H7 (cell line): ENCODE data around the gene AMPH. TPM values are rescaled to one million over a fixed set of nuclear protein-coding genes. Genes with fewer than 3 reads are reported as not detected.
A peak's percentile ranks its signal among the peaks of the same experiment; 100 is the strongest.

Source experiments
- DNase-seq: peaks from one replicate; pipeline ENCODE4 v3.0.0; 2012
- H3K27me3 ChIP-seq: 2 replicates; pipeline ENCODE4 v1.6.0; 2011; ENCODE audit warnings: mild to moderate bottlenecking, low read length; ENCODE audit not compliant: control insufficient read depth, insufficient read depth
- H3K36me3 ChIP-seq: replicated peaks from 2 replicates; pipeline ENCODE4 v1.5.1; 2011; ENCODE audit warnings: low read length; ENCODE audit not compliant: control insufficient read depth, insufficient read depth
- H3K4me3 ChIP-seq: 2 replicates; pipeline ENCODE4 v1.5.1; 2011; ENCODE audit warnings: low read depth, mild to moderate bottlenecking, control low read depth, low read length, moderate library complexity; ENCODE audit not compliant: insufficient read depth
- total RNA-seq: library from RNA; depleted of rRNA; stranded (reverse); fragments of >200 nt; shearing (Covaris generic); gene quantifications from 2 replicates; pipeline ENCODE4 v1.2.3, GENCODE V29; 2014

The AMPH gene
- total RNA-seq, 1 experiment from 2014 or later = 2.8 TPM

DNA sequence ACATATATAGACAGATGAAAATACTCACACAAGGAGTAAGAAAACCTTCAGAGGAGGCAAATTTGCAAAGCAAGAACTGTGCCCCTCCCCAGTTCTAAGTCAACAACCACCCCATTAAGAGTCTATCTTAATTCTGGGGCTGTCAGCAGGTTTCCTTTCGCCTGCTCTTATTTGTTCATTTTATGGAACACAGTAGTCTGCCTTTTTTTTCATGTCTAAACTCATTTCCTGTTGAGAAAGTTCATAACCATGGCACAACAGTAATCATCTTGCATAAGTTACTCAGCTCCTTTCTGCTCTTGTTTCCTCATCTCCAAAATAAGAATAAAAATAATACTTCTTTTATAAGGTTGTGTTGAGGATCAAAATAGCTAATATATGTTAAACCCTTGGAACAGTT, 25.8 kb upstream of the AMPH start:
- H3K4me3 ChIP-seq = no peak overlapping the region
- no peaks in the 10 kb centered on the region for H3K27me3 ChIP-seq
- H3K36me3 ChIP-seq = no peaks in the 10 kb centered on the region
- no peak for DNase-seq

DNA sequence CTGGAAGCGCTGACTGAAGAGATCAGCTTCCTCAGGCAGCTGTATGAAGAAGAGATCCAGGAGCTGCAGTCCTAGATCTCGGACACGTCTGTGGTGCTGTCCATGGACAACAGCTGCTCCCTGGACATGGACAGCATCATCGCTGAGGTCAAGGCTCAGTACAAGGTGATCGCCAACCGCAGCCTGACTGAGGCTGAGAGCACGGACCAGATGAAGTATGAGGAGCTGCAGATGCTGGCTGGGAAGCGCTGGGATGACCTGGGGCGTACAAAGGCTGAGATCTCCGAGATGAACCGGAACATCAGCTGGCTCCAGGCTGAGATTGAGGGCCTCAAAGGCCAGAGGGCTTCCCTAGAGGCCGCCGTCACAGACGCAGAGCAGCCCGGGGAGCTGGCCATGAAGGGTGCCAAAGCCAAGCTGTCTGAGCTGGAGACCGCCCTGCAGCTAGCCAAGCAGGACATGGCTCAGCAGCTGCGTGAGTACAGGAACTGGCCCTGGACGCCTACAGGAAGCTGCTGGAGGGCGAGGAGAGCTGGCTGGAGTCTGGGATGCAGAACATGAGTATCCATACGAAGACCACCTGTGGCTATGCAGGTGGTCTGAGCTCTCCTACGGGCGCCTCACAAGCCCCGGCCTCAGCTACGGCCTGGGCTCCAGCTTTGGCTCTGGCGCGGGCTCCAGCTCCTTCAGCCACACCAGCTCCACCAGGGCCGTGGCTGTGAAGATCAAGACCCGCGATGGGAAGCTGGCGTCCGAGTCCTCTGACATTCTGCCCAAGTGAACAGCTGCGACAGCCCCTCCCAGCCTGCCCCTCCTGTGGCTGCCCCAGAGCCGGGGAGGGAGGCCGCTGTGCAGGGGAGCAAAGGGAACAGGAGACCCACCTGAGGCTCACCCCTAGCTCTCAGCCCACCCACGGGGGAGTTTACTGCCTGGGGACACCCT, 24.9 kb upstream of the AMPH start:
- Histone ChIP-seq H3K27me3 (no peaks in the 10 kb centered on the region), H3K4me3 (no peak overlapping the region), H3K36me3 (no peaks in the 10 kb centered on the region)
- DNase-seq = no peak

DNA sequence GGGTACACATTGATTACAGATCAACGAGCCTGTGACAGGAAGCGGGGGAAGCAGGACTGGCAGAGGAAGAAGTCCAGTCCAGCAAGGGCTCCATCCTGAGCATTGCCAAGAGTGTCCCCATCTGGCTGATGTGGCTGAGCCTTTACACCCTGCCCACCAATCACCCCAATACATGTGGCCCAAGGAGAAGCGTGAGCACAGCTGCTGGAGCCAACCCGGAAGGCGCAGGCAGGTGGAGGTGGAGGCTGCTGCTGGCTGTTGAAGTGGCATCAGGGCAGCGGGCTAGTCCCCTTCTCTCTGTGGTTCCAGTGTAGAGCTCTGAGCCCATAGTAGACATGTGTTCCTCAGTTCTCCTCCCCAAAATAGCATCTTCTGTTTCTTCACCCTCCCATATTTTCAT, 6.8 kb upstream of the AMPH start:
- DNase-seq = no peak
- Histone ChIP-seq H3K4me3 (no peak overlapping the region), H3K36me3 (no peaks in the 10 kb centered on the region), H3K27me3 (no peaks in the 10 kb centered on the region; the same call in 1 of the 2 replicates)

DNA sequence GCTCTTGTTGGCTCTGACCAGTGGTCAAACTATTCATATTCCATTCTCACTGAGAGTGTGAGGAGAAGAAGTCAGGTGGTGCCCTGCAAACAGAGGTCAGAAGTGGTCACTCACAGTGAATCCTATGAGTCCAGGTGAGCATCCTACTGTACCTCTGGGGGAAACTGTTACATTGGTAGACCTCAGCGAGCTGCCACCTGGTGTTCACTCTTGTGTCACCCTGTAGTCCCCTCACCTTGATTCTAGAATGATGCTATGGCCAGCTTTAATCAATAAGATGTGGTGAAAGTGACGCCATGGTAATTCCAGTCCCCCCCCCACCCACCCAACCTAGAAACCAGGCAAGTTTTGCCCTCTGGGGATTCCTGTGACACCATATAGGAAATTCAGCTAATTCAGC, 1.2 kb upstream of the AMPH start:
- peaks cover 34% of the 10 kb centered on the region for H3K27me3 ChIP-seq
- H3K36me3 ChIP-seq = no peaks in the 10 kb centered on the region
- DNase-seq = peak; percentile 22

DNA sequence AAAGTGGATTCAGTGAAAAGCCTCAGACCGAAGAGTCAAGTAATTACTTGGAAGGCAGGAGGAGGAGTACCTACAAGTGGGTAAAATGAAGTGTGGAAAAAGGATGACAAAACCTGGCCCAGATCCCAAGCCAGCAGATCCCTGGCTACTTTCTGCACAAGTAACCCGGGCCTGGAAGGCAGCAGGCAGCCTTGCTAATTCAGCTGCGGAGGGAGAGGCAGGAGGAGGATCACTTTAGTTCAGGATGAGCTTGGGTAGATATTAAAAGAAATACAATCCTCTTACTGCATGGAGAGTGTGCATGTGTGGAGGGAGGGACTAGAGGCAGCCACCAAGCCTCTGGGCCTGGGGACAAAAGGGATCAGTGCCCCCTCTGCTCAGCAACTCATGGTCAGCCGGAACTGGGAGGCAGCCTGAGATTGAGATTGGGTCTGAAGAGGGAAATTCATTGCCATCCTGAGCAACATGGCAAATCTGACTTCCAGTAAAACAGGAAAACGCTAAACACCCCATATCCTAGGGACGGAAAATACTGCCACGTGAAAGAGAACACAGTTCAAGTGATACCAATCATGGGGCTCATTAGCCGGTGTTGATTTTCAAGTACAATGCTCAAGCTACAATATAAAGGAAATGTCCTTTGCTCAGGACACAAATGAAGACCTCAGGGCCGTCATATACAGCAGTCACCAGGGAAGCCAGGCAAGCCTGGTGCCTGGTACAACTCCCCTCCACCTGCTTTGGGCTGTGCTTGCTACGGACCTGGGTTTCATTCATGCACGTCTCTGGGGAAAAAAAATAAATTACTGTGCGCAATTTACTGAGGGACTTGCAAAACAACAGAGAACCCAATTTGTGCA, 1.3 kb downstream of the AMPH start:
- Histone ChIP-seq H3K4me3 (no peak overlapping the region), H3K27me3 (peaks cover 34% of the 10 kb centered on the region), H3K36me3 (no peaks in the 10 kb centered on the region)
- no peak for DNase-seq

More for the DNA sequence above, 1.2 kb upstream of the AMPH start:
- H3K4me3 ChIP-seq = no peak overlapping the region

DNA sequence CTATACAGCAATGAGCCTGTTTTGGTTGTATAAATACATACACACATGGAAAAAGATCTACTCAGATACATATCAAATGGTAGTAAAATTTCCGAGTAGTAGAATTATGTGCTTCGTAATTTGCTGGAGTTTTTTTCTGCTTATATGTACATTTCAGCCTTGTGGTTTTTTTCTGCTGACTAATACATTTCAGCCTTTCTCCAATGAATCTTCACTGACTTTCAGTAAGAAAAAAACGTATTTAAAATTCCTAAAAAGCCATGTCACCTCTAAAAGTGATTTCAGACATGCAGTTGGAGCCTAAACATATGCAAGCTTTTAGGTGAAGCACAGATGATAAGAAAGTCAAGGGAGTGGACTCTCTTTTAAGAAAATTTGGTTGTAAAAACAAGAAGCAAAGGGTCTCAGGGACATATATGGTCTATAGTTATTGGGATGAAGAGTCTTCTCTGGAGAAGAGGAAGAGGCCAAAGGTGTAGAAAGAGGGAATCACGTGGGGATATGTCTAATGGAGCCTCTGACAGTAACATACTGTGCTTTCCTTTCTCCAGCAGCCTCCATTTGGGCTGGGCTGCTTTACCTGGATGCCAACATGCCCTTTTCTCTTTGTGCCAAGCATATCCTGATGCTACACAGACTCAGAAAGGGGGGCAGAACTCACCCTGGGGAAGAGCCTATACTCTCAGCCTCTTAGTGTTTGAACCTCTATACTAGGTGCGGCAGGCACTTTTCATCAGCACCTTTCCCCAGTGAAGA, 2.4 kb downstream of the AMPH start:
- no peak for DNase-seq
- H3K4me3 ChIP-seq = no peak overlapping the region
- H3K36me3 ChIP-seq = no peaks in the 10 kb centered on the region
- H3K27me3 ChIP-seq = peaks cover 34% of the 10 kb centered on the region

DNA sequence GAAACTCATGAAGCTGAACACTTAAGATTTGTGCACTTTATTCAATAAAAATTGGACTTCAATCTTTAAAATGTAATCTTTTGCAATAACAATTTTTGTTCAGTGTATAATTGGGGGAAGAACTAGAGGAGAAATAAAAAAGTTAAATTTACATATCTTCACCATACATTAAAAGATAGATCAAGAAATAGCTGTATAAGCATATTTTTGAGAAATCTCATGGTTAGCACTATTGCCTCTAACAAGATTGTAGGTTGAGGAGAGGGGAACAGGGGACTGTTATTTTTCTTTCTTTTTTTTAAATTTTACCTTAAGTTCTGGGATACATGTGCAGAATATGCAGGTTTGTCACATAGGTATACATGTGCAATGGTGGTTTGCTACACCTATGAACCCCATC, 5.3 kb downstream of the AMPH start:
- DNase-seq = no peak
- Histone ChIP-seq H3K4me3 (no peak overlapping the region), H3K36me3 (no peaks in the 10 kb centered on the region), H3K27me3 (peaks cover 20% of the 10 kb centered on the region)

DNA sequence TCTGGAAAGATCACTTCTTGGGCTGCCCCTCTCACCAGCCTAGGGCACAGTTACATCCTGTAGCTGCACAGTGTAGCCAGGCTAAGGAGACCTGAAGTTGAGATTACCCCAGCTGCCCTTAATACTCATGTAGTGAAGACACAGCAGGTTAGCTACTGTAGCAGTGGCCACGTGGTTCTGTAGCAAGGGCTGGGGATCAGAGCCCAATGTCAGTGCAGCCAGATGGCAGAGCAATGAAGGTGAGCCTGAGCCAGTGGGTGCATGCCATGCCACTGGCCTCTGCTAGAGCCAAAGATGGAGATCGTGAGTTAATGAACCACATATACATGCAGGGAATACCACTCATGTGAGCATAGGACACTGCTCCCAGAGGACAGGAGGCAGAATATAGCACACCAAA, 15.5 kb downstream of the AMPH start:
- no peaks in the 10 kb centered on the region for H3K27me3 ChIP-seq
- H3K4me3 ChIP-seq = no peak overlapping the region
- no peak for DNase-seq
- no peaks in the 10 kb centered on the region for H3K36me3 ChIP-seq

- Histone ChIP-seq H3K4me3 (no peak overlapping the region), H3K36me3 (no peaks in the 10 kb centered on the region)
- no peak for DNase-seq
Observed at GRCh38 chr7:38607466-38607865, 23.7 kb downstream of the AMPH start.

DNA sequence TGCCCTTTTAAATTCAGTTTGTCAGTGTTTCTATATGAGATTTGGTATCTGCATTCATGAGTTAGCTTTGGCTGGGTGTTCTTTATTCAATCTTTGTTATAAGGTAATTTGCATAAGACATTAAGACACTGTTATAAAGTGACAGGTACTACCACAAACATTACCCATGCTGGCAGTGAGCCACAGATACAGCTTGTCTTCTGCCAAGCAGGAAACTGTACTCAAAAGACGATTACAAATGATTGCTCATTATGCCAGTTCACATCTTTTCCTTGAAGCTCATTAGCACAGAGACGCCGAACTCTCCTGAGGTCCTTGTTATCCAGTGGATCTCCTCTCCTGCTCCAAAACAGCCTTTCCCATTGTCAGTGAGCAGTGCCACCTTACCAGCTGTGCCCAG, 30.4 kb downstream of the AMPH start:
- H3K27me3 ChIP-seq = no peaks in the 10 kb centered on the region
- no peak overlapping the region for H3K4me3 ChIP-seq
- DNase-seq = no peak
- no peaks in the 10 kb centered on the region for H3K36me3 ChIP-seq

More at GRCh38 chr7:38607466-38607865, 23.7 kb downstream of the AMPH start:
- H3K27me3 ChIP-seq = no peaks in the 10 kb centered on the region

DNA sequence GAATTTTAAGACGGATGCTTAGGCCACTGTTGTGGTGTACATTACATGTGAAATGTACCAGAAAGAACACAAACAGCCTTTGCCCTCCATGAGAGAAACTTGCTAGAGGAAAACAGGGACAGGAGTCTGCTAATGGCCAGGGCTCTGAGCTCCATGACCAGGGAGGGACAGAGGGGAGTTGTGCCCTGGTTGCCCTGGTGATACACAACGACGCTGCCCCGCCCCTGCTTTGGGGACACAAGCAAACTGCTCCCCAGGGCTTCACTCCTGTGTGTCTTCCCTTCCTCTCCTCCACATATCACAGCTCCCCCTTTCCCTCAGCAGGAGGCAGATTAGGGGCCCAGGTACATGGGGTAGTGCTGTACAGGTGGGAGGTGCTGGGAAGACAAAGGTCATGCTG, 36.2 kb downstream of the AMPH start:
- DNase-seq = peak; percentile 1
- Histone ChIP-seq H3K27me3 (no peaks in the 10 kb centered on the region), H3K36me3 (no peaks in the 10 kb centered on the region), H3K4me3 (no peak overlapping the region)

DNA sequence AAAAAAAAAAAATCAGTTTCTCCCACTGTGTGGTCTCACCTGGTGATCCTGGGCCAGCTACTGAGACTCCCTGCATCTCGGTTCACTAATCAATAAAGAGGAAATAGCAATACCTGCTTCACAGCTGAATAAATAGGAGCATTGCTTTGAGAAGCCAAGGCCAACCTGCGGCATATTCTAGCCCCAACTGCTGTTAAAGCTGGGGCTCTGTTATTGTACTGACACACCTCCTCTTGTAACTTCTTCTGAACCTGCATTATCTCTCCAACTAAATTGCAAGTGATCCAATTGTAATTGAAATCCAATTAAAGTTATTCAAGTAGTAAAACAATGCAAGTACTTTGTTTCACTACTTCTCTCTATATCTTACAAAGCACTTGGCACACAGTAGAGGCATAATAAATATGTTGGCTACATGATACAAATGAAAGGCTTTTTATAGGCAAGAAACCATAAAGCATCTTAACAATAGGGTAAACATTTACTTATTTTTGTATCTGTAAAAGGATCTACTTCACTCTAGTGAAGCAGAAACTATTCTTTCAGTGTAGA, 38.4 kb downstream of the AMPH start:
- no peaks in the 10 kb centered on the region for H3K27me3 ChIP-seq
- DNase-seq = no peak

DNA sequence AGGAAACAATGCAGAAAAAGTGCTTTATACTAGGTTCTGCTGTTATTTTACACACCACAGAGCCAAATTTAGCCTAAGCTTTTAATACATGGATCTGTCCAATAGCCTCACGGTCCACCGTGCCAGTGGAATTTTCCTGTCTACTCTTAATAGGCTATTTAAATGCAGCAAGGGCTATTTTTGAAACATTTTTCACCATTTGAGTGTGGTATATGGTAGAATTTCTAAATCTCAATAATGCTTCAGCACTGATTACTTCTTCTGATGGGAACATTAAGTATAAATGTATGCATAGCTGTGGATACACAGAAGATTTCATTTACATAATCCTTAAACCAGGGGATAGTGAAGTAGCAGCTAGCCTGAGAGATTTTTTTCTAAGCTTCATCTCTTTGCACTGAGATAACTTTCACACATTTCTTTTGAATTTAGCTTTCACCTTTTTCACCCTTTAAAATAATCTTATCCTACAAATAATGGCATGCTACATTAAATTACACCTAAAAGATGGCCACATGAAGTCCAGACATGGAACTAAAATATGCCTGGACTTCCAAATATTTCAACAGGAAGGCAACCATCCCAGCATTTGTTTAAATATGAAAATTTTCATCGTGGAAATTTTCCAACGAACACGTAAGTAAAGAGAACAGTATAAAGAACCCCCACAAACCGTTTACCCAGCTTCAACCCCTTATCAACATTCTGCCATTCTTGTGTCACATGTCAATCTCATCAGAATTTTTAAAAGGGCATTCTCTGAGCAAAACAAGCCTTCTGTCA, 45.4 kb downstream of the AMPH start:
- H3K27me3 ChIP-seq = no peaks in the 10 kb centered on the region
- DNase-seq = no peak
- no peaks in the 10 kb centered on the region for H3K36me3 ChIP-seq
- no peak overlapping the region for H3K4me3 ChIP-seq

More for the DNA sequence above, 38.4 kb downstream of the AMPH start:
- Histone ChIP-seq H3K4me3 (no peak overlapping the region), H3K36me3 (no peaks in the 10 kb centered on the region)
